Neural cell (in vitro differentiated cells): Measurements from ENCODE around the gene ORC1.

Experiments used
- EP300 ChIP-seq: fragments of 450-650 bp; conservative IDR thresholded peaks from 2 replicates; pipeline ENCODE4 v1.6.1; 2014; ENCODE audit warnings: antibody characterized with exemption, mild to moderate bottlenecking, moderate library complexity; ENCODE audit not compliant: poor library complexity, severe bottlenecking
- EZH2 ChIP-seq: fragments of 200-600, 300-800 bp; shearing (Covaris generic), sonication (generic); IDR thresholded peaks from 2 replicates; pipeline ENCODE4 v1.6.1; 2014; ENCODE audit warnings: antibody characterized with exemption, low read length, borderline replicate concordance, mild to moderate bottlenecking; ENCODE audit not compliant: insufficient read depth, poor library complexity, severe bottlenecking
- MXI1 ChIP-seq: fragments of 450-650 bp; conservative IDR thresholded peaks from 2 replicates; pipeline ENCODE4 v1.6.1; 2014; ENCODE audit warnings: antibody characterized with exemption, mild to moderate bottlenecking; ENCODE audit not compliant: poor library complexity, severe bottlenecking
- POLR2AphosphoS5 ChIP-seq: IDR thresholded peaks from 2 replicates; pipeline ENCODE4 v1.6.1; 2012
- RAD21 ChIP-seq: fragments of 450-650 bp; conservative IDR thresholded peaks from 2 replicates; pipeline ENCODE4 v1.6.1; 2014; ENCODE audit warnings: antibody characterized with exemption, mild to moderate bottlenecking, moderate library complexity
- SMC3 ChIP-seq: fragments of 450-650 bp; conservative IDR thresholded peaks from 2 replicates; pipeline ENCODE4 v1.6.1; 2014; ENCODE audit warnings: antibody characterized with exemption, mild to moderate bottlenecking, moderate library complexity; ENCODE audit not compliant: poor library complexity
- TF ChIP-seq, protein P1 (sequence below): fragments of 450-650 bp; IDR thresholded peaks from 2 replicates; pipeline ENCODE4 v1.5.1; 2014; ENCODE audit warnings: antibody characterized with exemption, mild to moderate bottlenecking, moderate library complexity; ENCODE audit not compliant: poor library complexity, severe bottlenecking

DNA sequence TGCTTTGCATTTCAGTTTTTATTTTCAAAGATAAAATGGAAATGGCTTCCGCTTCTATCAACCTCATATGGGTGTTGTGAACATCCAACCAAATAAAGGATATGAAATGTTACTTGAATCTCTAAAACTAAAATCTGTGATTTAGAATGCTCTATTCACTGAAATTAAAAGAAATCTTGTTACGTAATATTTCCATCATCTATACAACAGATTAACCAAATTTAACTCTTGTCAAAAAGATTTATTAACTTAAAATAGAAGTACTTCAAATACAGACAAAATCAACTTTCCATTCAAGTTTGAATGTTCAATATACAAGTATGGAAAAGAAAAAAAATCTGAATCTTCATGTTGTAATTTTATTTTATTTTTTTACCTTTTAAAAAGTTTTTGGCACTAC is 18.8 kb upstream of the ORC1 start:
- TF ChIP-seq, protein P1, sequence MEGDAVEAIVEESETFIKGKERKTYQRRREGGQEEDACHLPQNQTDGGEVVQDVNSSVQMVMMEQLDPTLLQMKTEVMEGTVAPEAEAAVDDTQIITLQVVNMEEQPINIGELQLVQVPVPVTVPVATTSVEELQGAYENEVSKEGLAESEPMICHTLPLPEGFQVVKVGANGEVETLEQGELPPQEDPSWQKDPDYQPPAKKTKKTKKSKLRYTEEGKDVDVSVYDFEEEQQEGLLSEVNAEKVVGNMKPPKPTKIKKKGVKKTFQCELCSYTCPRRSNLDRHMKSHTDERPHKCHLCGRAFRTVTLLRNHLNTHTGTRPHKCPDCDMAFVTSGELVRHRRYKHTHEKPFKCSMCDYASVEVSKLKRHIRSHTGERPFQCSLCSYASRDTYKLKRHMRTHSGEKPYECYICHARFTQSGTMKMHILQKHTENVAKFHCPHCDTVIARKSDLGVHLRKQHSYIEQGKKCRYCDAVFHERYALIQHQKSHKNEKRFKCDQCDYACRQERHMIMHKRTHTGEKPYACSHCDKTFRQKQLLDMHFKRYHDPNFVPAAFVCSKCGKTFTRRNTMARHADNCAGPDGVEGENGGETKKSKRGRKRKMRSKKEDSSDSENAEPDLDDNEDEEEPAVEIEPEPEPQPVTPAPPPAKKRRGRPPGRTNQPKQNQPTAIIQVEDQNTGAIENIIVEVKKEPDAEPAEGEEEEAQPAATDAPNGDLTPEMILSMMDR = no peak
- no peak for TF ChIP-seq EP300
- no peak for TF ChIP-seq MXI1
- no peak for TF ChIP-seq POLR2AphosphoS5
- TF ChIP-seq EZH2 = no peak
- no peak for TF ChIP-seq RAD21
- no peak for TF ChIP-seq SMC3
